HG02678 (cell line): ENCODE measurements around the gene SERGEF.

Experiments used
- ATAC-seq: cut with Tn5 transposase; IDR thresholded peaks from one replicate; pipeline ENCODE4 v1.9.1; 2021; ENCODE audit warnings: mild to moderate bottlenecking, moderate library complexity; ENCODE audit not compliant: unreplicated experiment

Gene SERGEF

DNA sequence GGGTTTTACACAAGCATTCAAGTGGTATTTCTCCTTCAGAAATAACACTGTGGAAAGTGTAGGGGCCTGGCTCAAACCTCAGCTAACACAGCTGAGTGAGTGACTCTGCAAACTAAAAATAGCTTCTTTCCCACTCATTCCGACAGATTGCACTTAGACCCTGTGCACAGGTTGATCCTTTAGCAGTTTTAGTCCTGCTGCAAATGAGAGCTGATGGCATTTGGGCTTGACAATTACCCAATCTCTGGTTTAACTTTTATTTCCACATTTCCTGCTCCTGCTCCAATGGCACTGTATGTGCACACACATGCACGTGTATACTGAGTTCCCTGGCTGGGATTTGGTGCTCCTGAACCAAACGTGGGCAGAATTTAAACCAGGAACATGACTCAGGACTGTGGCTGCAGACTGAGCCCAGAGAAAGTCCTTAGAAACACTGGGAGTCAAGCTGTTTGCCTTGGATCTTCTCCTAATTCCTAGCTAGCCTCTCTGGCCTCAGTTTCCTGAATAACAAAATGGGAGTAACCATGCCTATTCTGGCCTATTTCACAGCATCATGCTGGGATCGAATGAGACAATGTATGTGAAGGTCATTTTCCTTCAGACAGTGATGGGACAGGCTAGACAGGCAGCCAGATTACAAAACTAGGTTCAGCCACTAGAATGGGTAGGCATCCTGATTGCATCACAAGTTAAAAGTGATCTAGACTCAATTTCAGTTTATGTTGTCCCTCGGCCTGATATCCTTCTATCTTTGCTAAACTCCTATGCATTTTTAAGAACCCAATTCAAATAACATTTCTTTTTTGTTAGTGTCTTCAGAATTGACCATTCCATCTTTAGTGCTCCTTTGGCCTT lies 58.2 kb downstream of the SERGEF start:
- no peak for ATAC-seq

DNA sequence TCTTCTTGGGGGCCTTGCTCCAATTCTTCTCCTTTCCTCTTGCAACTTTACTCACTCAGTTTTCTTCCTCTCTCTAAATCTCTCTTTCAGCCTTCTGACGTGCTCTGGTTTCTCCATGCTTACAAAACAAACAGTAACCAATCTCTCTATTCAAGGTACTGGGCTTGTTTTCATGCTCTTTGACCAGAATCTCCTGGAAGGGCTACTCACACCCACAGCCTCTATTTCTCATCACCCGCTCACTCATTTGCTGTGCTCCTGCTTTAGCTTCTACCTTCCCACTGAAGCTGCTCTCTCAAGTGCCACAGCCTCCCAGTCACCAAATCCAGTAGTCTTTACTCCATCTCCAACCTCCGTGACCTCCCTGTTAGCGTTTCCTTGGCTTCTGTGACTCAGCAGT lies 60.4 kb downstream of the SERGEF start:
- no peak for ATAC-seq

DNA sequence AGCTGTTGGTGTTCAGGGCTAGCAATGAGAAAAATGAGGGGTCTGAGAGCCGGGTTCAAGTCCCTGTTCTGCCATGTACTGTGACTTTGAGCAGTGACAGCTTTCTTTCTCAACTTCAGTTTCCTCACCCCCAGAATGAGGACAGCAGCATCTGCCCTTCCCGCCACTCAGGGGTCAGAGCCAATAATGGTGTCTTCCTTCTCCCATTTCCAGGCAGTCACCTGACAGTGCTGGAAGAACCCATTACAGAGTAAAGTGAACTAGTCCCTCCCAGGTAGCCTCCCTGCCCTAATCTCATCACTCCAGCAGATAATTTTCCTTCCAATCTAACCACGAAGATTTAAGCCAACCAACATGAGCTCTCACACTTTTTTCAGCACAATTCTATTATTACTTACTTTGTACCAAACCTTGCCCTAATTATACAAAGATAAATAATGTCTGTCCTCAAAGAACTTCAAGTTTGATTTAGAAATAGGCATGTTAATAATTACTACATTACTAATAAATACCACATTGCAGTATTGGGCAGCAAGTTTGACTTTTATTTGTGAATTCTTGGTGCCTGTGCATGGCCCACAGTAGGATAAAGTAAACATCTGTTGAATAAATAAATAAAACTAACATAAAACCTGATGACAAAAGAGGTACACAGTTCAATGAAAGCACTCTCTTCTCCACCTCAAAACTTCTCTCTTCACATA lies 61.0 kb downstream of the SERGEF start:
- no peak for ATAC-seq

DNA sequence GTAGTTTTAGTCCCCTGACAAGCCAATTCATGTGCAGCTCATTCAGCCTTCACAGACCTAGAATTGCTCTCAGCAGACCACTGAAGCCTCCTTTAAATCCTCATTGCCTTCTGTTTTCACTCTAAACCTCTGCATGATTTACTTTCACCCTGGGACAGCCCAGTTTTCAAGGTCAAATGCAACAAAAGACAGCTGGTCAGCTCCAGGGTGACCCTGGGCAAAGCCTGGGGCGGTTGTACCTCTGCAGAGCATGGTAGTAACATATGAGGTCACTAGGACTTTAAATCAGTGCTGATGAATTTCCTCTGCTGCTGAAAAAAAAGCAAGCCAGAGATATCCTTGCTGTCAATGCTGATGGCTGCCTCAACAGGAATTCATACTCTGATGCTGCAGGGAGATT lies 62.2 kb downstream of the SERGEF start:
- no peak for ATAC-seq

DNA sequence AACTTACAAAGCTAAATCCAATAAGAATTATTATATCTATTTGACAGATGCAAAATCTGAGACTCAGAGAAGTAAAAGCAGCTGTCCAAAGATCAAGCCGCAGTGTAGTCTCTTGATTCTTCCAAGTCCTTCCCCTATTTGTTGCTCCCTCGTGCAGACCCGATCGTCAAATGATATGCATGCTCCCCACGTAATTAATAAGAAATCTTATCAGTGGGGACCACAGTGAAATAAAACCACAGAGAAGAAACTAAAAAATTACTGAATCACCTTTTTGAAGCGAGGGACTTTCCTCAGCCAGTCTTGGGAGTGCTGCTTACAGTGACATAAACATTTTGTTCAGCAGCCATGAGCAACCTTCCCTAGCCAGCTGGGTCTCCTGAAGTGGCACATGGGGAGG lies 64.6 kb downstream of the SERGEF start:
- ATAC-seq: no peak

DNA sequence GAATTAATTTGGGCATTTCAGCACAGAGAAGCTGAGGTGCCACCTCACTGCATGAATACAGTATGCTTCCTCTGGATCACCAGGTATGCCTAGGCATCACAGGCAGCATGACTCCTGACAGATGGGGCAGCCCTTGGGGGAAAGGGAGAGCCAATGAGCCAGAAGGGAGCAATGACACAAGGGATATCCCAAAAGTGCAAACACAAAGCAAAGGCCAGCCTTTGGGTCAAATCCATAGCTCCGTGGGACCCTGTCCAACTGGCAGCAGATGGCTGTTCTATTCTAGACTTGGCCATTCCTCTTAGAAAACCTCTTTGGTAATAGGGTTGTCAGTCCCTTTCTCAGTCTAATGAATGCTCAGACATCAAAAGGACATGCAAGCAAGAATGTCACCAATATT lies 73.3 kb downstream of the SERGEF start:
- no peak for ATAC-seq

DNA sequence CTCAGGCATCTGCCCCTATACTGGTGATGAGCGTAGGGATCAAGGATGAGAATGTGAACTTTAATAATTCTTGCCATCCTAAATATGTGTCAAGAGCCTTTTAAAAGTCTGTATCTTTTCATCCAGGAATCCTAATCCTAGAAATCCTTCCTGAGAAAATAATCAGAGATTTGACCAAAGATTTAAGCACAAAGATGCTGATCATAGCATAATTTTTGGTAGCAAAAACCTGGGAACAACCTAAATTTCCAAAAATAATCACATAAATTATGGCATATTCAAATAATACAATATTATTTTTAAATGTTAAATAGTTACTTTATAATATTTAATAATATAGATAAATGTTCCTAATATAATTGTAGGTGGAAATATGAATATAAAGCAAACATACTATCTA lies 76.1 kb downstream of the SERGEF start:
- ATAC-seq: no peak

DNA sequence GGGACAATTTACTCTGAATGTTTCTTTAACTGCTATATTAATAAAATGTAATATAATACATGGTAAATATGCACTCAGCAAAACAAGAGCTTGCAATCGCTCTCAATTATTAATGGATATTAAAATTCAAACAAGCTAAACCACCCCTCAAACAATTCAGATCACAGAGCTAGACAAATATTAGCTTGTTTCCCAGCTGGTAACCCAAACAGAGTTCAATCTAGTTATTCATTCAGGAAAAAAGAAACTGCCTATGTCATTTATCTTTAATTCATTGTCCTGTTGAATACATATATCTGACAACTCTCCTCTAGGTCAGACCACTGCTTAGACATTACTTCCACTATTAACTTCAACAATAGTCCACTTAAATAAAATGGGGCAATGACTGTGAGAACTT lies 78.7 kb downstream of the SERGEF start:
- no peak for ATAC-seq

DNA sequence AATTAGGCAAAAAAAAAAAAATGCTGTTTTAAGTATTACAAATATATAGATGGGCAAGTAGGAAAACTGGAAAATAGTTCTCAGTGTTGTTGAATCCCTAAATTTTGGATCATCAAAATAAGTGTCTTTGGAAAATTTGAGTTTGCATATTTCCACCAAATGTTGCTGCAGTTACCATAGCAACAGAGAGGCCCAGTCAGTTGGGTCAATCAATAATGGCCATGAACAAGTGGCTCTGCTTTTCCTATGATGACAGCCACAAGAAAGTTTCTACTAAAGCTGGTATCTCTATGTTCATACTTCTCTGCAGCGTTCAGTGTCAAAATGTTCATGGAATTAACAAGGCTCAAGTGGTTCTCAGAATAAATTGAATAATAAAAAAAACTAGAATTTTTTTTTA lies 79.1 kb downstream of the SERGEF start:
- no peak for ATAC-seq

DNA sequence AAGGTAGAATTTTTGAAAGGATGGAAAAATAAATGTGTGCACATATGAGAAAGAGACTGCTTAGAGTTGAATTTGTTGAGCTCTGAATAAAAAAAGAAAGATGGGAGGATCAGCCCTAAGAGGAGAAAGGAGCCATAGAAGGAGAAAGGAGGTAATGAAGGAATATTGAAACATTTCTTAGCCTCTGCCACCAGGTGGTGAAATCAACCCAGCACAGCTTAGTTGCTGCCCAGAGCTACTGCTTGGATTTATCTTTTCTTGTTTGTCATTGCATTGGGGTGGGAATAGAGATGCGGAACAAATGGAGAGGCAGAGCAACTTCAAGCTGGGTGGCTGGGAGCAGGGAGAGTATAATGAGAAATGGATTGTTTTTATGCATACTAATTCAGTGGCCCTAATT lies 80.4 kb downstream of the SERGEF start:
- no peak for ATAC-seq

DNA sequence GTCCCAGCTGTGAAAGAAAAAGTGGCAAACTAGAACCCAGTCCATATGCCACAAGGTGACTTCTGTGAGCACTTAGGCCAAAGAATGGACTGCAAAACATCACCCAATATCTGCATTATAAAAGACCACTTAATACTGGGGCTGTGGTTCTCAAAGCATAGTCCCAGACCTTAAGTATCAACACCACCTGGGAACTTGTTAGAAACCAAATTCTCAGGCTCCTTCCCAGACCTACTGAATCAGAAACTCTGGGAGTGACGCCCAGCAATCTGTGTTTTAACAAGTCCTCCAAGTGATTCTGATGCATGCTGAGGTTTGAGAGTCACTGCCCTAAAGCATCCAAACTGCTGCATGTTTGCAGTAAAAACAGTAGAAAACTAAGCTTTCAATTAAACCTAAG lies 81.3 kb downstream of the SERGEF start:
- ATAC-seq: no peak

DNA sequence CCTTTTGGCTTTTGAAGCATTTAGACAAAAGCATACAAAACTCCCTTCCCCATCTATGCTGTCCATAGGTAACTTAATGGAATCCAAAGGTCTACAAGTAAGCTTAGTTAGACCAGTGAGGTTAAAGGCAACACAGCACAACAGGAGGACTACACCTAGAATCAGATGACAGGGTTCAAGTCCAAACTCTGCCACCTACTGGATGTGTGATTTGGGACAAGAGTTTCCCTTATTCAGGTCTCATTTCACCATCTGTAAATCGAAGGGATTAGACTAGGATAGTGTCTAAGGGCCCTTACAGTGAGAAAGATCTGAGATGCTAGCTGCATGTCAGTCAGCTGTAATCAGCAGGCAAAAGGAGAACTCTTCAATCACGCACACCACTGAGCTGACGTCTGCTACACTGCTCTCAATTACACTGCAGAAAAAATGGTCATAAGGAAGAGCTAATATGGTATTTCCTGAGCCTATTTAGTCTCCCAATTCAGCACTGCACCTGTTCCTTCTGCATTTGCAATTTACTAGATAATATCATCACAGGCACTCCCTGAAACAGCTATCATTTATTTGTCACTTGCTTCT lies 82.2 kb downstream of the SERGEF start:
- no peak for ATAC-seq

DNA sequence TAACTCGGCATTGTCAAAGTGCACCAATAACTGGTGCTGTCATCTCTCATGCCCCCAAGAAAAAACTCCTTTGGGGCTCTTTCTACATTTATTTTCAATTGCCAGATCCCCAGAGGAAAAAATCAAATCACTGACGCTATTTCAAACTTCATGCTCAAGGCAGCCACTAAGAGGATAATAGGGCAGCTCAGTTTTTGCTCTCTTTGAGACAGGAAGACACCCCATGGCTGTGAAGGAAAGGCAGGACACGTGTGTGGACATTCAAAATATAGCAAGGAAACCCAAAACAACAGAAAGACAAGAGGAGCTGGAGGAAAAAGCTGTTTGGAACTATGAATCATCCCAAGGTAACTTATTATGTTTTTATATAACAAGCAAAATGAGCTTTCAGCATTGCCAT lies 83.7 kb downstream of the SERGEF start:
- no peak for ATAC-seq

DNA sequence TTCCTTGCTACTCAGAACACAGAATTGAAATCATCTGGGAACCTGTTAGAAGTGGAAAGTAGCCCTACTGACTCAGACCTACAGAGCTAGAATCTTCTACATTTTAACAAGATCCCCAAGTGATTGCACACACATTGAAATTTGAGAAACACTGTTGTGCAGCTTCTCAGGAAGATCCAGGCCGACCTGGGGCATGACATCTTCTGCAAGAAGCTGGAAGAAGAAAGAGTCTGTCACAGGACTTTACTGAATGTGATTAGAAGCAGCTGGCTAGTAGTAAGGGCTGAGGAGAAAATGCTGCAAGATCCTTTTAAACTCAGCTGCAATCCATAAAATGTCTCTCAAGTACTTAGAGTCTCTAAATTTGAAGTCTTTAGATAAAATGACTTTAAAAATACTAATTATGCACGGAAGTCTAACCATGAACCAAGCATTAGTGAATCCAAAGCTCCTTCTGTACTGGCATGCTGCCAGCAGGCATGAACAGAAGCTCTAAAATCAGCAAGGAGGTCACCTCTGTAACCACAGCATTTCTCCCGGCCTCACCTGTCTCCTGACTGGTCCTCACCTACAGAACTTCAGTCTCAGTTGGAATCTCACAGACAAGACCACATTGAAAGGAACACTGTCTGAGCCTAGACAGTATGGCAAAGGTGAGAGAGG lies 85.0 kb downstream of the SERGEF start:
- no peak for ATAC-seq

DNA sequence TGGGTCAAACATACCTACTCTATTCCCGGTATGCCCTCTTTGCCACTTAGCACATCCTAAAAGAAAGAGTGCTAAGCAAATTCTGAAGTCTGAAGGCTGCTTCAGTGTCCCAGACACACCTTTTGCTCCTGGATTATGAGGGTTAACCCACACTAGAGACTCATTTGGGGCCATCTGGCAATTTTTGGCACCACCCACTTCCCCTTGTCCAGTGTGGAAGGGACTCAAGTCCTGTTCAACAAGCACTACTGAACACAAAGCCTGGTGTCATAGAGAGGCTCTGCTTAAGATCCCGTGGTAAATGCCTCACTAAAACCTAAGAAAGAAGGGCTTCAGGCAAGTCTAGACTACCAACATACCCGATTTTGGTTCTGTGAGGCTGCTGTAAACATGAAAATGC lies 85.8 kb downstream of the SERGEF start:
- no peak for ATAC-seq

DNA sequence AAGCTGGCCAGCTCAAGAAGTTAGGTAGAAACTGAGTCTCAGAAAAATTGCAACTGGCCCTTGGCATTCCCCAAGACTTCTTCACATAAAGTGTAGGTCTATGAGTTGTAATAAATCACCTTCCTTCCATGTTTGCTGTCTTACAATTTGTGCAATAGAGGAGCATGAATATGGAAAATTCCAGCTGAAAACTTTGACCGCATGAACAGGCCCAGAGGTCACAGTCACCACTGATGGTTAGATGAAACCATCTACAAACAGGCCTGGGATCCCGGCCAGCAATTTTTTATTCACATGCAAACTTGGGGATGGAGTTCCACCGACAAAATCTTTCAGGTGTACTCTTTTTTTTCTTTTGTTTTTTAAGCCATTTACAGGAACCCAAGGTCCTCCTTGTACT lies 88.1 kb downstream of the SERGEF start:
- ATAC-seq: no peak

DNA sequence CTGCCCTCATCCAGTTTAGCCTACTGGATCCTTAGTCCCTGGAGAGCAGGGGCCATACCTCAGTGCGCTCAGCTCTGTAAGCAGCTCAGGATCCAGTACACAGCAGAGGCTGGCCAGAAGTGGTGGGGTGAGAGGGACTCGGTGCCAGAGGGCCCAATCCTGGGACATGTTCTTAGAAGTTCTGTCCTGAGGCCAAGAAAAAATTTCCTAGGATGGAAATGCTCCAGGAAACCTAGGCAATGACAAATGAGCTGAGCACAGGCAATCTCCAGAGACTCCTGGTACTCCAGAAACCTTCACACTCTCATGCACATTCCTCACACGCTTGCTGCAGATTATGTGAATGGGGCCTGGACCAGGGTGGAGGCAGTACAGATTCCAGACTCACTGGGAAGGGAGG lies 89.6 kb downstream of the SERGEF start:
- no peak for ATAC-seq

DNA sequence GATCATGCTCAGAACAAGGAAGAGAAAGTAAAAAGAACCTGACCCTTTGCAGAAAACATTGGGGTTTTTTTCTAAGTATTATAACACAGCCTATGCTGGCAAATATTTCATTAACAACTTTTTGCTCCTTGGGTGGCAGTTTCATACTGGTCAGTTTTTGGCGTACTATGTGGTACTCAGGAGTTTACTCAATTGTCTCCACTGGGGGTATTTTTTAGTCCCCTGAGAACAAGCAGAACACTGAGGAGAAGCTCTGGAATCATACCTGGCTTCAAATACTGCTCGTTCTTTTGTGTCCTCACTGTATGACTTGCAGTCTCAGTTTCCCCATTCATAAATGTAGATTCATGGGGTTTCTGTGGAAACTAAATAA lies 90.4 kb downstream of the SERGEF start:
- no peak for ATAC-seq

DNA sequence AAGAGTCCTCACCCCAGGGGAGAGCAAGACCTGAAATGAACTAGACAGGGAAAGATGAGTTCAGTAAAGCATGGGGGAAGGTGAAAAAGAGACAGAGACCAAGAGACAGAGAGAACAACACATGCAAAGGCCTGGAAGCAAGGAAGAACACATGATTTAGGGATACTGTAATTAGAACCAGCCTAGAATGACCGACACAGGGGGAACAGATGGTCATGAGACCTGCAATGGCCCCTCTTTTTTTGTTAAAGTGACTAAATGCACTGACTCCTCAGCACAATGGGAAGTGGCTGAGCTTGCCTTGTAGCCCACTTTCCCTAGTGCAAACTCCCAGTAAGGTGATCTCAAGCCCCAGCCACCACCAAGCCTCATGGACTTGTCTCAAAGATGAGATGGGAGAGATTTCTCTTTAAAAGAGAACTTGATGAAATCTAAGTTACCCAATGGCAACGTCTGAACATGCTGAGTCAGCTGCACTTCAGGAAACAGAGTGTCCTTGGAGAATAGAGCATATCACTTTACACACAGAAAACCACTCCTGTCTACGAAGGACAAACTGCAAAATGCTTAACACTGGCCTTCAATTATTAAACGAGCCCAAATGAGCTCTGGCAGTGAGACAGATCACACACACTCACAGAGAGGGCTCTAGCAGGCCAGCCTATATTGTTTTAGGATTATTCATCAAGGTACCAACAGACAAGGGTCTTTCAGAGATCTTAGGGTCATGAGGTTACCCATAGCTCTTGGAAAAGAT lies 91.0 kb downstream of the SERGEF start:
- no peak for ATAC-seq

DNA sequence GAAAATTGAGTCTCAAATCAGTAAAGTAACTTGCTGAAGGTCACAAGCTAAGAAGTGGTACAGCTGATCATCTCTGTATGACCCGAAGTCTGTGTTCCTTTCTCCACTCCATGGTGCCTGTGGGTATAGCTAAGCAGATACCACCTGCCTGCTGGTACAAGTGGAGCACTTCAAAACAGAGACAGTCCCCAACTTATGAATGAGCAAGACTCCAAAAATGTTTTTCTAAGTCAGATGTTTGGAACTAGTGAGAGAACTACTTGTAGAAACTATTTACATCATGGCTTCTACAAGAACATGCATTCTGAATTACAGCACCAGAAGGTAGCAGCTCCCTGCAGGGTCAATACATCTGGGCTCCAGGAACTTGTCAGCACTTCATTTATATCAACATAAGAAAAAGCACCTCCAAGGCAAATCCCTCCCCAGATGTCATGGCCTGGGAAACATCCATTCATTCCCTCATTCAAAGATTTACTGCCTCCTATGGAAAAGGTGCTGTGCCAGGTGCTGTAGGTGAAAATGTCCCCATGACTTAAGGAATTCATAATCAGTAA lies 94.7 kb downstream of the SERGEF start:
- no peak for ATAC-seq

DNA sequence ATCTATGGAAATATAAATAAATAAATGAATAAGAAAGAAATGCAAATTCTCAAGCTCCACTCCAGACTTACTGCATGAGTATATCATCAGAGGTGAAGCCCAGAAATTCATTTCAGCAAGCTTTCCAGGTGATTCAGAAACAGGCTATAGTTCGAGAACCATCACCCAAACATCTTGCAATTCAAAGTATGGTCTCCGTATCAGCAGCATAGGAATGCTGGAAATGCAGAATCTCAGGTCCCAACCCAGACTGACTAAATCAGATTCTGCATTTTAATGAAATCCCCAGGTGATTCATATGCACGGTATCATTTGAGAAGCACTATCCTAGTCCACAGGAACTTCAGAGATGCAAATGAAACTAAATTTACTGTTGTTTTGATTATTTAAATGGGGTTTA lies 95.3 kb downstream of the SERGEF start:
- no peak for ATAC-seq
